Tibial artery (tissue), 4 donors: ENCODE results near the gene ARNT2.

Experiments used
- DNase-seq, 2 donors: peaks; one replicate each; pipeline ENCODE4 v3.0.0-alpha.2; 2019
- H3K27ac ChIP-seq, 2 donors: fragments of 200-600 bp; sonication (generic) in 1 of 2; 1 replicate in 1 of 2; 2 replicates in 1 of 2; pipeline ENCODE4 v1.5.1; 2018 to 2019; ENCODE audit warnings: mild to moderate bottlenecking in 1 of 2
- H3K27me3 ChIP-seq, 2 donors: fragments of 200-600 bp; sonication (generic) in 1 of 2; one replicate each; pipeline versions ENCODE4 v1.5.1 to v1.6.0; 2016 to 2019
- H3K36me3 ChIP-seq, 3 donors: fragments of 200-600 bp; sonication (generic) in 2 of 3; one replicate each; pipeline ENCODE4 v1.5.1; 2016 to 2019; ENCODE audit warnings: mild to moderate bottlenecking in 2 of 3
- H3K4me1 ChIP-seq, 4 donors: fragments of 200-600 bp; sonication (generic) in 2 of 4; 1 replicate in 3 of 4; 2 replicates in 1 of 4; pipeline ENCODE4 v1.5.1; 2016 to 2019
- H3K4me3 ChIP-seq, 2 donors: fragments of 200-600 bp; sonication (generic) in 1 of 2; 1 replicate in 1 of 2; 2 replicates in 1 of 2; pipeline ENCODE4 v1.5.1; 2018 to 2019; ENCODE audit warnings: mild to moderate bottlenecking in 2 of 2
- H3K9me3 ChIP-seq, 3 donors: fragments of 200-600 bp; sonication (generic) in 1 of 3; one replicate each; pipeline ENCODE4 v1.5.1; 2016 to 2019
- intact Hi-C: fragments of 100-400 bp; cut with DNase I; formaldehyde crosslinking; loops from one replicate; pipeline ENCODE4 v1.15.0; 2023; ENCODE audit warnings: low total_unique reads
- TF ChIP-seq, protein P1 (sequence below), 2 experiments: fragments of 200-600 bp in 1 of 2; fragments of 450-650 bp in 1 of 2; IDR thresholded peaks; one replicate each; pipeline ENCODE4 v1.5.1; 2017 to 2019; ENCODE audit warnings: antibody characterized with exemption in 2 of 2, mild to moderate bottlenecking in 1 of 2, moderate library complexity in 1 of 2

The ARNT2 gene

DNA sequence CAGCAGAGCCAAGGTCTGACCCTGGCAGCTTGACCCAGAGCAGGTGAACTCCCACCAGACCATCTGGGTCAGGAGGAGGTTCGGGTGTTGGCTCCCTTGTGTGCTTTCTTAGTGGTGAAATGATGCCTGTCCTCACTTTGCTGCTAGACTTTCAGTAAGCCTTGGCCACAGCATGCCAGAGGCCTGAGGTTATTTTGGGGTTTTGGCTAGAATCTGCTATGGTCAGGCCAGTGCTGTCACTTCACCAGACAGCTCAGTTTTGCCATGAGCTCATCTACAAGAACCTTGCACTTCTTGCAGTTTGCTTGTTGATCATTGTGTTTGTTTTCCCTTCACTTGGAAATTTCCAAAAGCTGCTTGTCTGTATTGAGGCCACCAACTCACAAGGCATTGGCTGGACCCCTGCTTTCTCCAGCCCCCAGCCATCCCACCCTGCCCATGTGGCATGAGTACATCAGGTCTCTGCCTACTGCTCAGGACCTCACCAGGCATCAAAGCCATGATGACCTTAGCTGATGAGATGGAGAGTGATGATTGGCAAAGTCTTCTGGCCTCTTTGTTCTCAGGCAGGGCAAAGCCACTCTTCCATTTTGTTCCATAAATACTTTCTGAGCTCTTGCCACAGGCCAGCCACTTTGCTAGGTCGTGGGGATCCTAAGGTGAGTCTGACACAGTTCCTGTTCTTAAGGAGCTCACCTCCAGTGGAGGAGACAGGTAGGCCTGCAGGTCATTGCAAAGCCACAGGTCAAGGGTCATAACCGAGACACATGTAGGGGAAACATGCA is 122.6 kb downstream of the ARNT2 start:
- intact Hi-C loops = no loop called here
- peak in 1 of 2 donors; percentile 47 for DNase-seq
- Histone ChIP-seq H3K4me1 (peaks cover 0 to 52% (median 14%) of the 10 kb centered on the region in 4 donors), H3K4me3 (no peak overlapping the region), H3K9me3 (no peaks in the 10 kb centered on the region), H3K36me3 (no peaks in the 10 kb centered on the region), H3K27me3 (no peaks in the 10 kb centered on the region), H3K27ac (no peak overlapping the region)
- TF ChIP-seq, protein P1, sequence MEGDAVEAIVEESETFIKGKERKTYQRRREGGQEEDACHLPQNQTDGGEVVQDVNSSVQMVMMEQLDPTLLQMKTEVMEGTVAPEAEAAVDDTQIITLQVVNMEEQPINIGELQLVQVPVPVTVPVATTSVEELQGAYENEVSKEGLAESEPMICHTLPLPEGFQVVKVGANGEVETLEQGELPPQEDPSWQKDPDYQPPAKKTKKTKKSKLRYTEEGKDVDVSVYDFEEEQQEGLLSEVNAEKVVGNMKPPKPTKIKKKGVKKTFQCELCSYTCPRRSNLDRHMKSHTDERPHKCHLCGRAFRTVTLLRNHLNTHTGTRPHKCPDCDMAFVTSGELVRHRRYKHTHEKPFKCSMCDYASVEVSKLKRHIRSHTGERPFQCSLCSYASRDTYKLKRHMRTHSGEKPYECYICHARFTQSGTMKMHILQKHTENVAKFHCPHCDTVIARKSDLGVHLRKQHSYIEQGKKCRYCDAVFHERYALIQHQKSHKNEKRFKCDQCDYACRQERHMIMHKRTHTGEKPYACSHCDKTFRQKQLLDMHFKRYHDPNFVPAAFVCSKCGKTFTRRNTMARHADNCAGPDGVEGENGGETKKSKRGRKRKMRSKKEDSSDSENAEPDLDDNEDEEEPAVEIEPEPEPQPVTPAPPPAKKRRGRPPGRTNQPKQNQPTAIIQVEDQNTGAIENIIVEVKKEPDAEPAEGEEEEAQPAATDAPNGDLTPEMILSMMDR (IDR thresholded peaks at IDR 0.05) = no peak

DNA sequence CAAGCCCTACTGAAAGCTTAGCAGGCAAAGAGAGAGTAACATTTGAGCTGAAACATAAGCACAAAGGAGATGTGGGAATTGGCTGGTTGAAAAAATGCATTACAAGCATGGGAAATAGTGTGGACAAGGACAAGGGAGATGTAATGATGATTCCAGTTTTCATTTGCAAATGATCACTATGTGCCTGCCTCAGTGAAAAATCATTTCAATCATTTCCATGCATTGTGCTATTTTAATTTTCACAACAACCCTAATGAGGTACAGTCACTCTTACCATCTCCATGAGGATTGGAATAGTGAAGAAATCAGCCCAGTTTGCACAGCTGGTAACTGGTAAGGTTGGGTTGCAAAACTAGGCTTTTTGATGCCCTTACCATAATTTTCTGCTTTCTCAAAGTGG is 123.2 kb downstream of the ARNT2 start:
- no peaks in the 10 kb centered on the region for H3K27me3 ChIP-seq
- no peak for DNase-seq
- no peaks in the 10 kb centered on the region for H3K36me3 ChIP-seq
- no peak overlapping the region for H3K27ac ChIP-seq
- peaks cover 0 to 54% (median 15%) of the 10 kb centered on the region in 4 donors for H3K4me1 ChIP-seq
- TF ChIP-seq, protein P1 (IDR thresholded peaks at IDR 0.05) = no peak
- H3K9me3 ChIP-seq = no peaks in the 10 kb centered on the region
- no peak overlapping the region for H3K4me3 ChIP-seq
- intact Hi-C loops = no loop called here

DNA sequence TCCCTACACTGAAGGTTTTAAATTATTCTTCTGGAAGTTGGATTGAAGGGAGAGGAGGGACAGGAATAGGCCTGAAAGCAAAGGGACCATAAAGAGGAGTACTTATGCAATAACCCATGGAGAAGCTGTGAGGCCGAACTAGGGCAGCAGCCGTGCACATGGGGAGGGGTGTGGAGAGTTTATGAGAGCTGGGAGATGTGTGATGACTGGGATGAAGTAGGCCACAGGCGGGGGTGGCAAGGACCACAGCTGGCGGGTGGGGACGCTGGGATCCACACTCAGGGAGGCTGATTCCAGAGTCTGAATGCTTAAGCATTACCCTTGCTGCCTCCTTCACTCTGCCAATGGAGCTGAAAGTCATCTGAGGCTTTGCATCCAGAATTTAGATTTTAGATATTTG is 123.8 kb downstream of the ARNT2 start:
- Histone ChIP-seq H3K9me3 (no peaks in the 10 kb centered on the region), H3K4me3 (no peak overlapping the region), H3K27ac (no peak overlapping the region), H3K36me3 (no peaks in the 10 kb centered on the region), H3K27me3 (no peaks in the 10 kb centered on the region), H3K4me1 (peaks cover 0 to 54% (median 15%) of the 10 kb centered on the region in 4 donors)
- intact Hi-C loops = no loop called here
- no peak for DNase-seq
- TF ChIP-seq, protein P1 (IDR thresholded peaks at IDR 0.05) = no peak

DNA sequence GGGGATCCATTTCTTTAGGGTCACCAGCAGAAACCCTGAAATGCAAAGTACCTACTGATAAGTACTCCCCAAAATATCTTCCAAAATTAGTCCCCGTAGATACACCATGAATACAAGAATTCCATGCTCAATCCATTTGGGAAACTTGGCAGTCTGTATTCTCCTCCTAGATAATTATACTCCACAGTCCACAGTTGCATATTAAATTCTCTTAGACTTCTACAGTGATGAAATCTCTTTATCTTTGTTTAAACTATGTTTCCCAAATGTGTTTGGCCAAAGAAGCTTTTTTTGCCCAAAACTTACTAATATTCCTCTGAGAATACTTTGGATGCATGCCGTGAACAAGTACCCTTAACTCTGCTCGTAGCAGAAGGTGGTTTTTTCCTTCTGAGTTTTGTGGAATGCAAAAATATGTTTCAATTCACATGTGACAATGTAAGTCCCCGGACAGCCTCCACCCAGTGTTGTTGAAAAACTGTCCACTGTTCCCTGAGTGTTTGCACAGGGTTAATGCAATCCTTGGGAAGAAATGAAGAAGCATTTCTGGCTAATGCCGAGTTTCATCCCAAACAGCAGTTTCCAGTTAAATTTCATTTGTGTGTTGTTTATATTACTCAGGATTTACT is 126.7 kb downstream of the ARNT2 start:
- Histone ChIP-seq H3K4me3 (no peak overlapping the region), H3K9me3 (no peaks in the 10 kb centered on the region), H3K27me3 (no peaks in the 10 kb centered on the region), H3K27ac (peak overlapping the region; percentile 36 to 53), H3K36me3 (peaks cover 0 to 6% (median 0%) of the 10 kb centered on the region in 3 donors), H3K4me1 (peaks cover 0 to 37% (median 10%) of the 10 kb centered on the region in 4 donors)
- intact Hi-C loops = no loop called here
- peak in 1 of 2 donors; percentile 34 for DNase-seq
- TF ChIP-seq, protein P1 (IDR thresholded peaks at IDR 0.05) = no peak

DNA sequence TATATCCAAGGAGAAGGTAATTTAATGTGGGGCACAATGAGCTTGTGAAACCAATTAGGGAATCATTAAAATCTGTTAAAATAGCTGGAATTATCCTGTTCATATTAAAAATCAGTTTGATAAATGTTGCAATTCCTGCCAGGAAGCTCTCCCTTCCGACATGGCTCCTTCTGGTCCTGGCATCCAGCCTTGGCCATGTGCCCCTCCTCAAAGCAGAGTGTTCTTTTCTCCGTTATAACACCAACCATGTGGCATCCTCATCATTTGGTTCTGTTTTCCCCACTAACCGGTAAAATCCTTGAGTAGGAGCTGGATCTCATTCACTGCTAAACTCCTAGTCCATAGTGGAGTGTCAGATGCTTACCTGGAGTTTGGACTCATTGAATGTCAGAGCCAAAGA is 127.2 kb downstream of the ARNT2 start:
- H3K27ac ChIP-seq = peak overlapping the region; percentile 36 to 53
- DNase-seq = peak in 1 of 2 donors; percentile 46

More for the DNA sequence above, 127.2 kb downstream of the ARNT2 start:
- H3K4me1 ChIP-seq = peaks cover 0 to 34% (median 10%) of the 10 kb centered on the region in 4 donors
- peaks cover 0 to 6% (median 0%) of the 10 kb centered on the region in 3 donors for H3K36me3 ChIP-seq
- intact Hi-C loops = no loop called here
- no peaks in the 10 kb centered on the region for H3K9me3 ChIP-seq
- no peak overlapping the region for H3K4me3 ChIP-seq
- TF ChIP-seq, protein P1 (IDR thresholded peaks at IDR 0.05) = no peak
- no peaks in the 10 kb centered on the region for H3K27me3 ChIP-seq
